Hypothalamus (tissue), 51 donors: ENCODE measurements around the gene CLEC4E.
A peak's percentile ranks its signal among the peaks of the same experiment; 100 is the strongest.
"Not testable (repeated sequence)": the region's sequence is repeated elsewhere in the genome, so short reads cannot be mapped to it uniquely, and the experiment has no call there.

ENCODE experiments used
- DNase-seq, 51 donors: peaks; one replicate each; lab custom pipeline; 2025; lab: John Stamatoyannopoulos, UW

CLEC4E gene, protein sequence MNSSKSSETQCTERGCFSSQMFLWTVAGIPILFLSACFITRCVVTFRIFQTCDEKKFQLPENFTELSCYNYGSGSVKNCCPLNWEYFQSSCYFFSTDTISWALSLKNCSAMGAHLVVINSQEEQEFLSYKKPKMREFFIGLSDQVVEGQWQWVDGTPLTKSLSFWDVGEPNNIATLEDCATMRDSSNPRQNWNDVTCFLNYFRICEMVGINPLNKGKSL

GRCh38 chr12:8540831-8541230 lies at the start of gene CLEC4E:
CLEC4E (minus strand) TSS chr12:8540905; CDS start chr12:8540797, 108 bp downstream.
- not testable (repeated sequence) for DNase-seq

DNA sequence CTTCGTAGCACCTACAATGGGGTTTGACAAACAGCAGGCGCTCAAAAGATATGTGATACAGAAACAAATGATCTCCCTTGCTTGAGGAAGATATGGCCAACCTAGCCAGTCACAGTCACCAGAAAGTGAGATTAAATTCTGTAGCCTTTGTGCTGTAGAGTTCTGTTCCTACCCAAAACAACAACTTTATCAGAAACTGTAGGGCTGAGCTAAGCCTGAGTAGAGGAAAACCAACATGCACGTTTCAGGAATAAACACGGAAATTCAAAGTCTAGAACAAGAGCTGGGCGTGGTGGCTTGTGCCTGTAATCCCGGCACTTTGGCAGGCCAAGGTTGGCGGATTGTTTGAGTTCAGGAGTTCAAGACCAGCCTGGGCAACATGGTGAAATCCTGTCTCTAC lies 49.0 kb upstream of the CLEC4E start:
- DNase-seq, result no peak

GRCh38 chr12:8584478-8584877 lies 43.8 kb upstream of the CLEC4E start:
- not testable (repeated sequence) for DNase-seq

GRCh38 chr12:8584004-8584403 lies 43.3 kb upstream of the CLEC4E start:
- peak in 2 of 51 donors; percentile 1 to 24 for DNase-seq

DNA sequence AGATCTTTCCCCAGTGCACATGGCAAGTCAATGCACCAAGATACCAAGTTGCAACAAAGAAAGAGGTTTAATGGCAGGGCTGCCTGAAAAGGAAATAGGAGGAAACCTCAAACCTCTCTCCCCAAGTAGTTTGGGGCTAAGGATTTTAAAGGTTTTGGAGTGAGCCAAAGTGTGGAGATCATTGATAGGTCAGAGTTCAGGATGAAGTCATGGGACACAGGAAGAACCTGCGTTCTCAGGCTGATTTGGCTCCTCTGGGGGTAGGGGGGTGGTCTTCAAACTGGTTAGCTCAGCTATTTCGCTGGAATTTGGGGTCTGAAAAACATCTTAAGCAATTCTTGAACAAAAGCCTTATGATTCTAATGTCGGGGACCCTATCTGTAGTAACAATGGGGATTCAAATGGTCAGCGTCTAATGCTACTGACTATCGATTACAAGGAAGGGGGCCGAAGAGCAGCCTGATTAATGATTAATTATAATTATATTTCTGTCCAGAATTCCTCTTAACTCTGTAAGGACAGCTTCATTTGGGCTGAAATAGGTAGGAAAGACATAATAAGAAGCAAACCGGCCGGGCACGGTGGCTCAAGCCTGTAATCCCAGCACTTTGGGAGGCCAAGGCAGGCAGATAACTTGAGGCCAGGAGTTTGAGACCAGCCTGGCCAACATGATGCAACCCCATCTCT lies 40.5 kb upstream of the CLEC4E start:
- no peak for DNase-seq

- no peak for DNase-seq
Observed at GRCh38 chr12:8577879-8578278, 37.2 kb upstream of the CLEC4E start.

- no peak for DNase-seq
Observed at GRCh38 chr12:8572507-8572906, 31.8 kb upstream of the CLEC4E start.

- no peak for DNase-seq
Observed at GRCh38 chr12:8566525-8566924, 25.8 kb upstream of the CLEC4E start.

DNA sequence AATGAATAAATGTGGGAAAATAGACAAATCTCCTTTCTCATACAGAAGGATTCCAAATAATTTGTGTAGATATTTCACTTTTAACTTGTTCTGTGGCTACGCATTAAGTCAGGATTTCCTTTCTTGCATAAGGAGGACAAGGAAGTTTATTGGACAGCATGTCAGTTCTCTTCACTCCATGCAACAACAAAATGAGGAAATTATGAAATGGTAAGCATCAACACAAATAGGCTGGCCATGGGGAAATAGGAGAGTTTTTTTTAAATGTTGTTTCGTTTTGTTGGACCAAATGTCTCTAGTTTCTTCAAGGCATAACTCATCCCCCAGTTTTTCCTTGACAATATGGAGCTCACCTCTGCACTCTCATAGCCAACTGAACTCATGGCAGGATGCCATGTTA lies 25.3 kb upstream of the CLEC4E start:
- not testable (repeated sequence) for DNase-seq

- DNase-seq, result peak in 1 of 51 donors; percentile 1
Observed at GRCh38 chr12:8564656-8565055, 24.0 kb upstream of the CLEC4E start.

DNA sequence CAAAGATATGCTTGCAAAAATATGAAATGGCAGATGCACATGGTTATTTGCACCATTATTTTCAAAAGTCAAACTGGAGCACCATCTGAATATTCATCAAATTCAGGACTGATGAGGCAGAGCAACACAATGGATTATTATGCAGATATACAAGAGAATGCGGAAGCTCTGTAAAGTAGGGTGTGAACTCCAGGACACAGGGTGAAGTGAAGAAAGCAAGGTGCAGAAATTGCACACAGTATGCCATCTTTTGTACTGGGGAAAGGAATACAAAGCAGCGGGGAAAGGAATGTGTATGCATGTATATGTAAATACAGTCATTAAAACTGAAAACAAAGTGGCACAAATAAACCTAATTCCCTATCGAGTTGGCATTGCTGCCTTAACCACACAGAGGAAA lies 22.7 kb upstream of the CLEC4E start:
- DNase-seq, result no peak

DNA sequence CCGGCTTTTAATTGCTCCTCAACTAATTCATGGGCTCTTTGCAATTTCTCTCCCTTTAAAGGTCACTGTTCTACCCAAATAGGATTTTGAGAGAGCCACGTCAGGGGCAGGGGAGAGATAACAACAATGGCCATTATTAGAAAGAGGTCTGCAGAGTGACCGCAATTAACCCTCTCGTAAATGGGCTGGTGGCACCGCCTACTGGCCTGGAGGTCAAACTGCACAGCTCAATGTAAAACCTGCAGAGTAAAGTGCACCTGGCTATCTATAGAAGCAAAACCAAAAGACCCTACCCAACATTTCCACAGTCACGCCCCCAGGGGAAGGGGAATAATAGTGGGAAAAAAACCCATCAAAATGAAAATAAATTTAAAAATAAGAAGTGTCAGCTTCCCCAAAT lies 21.6 kb upstream of the CLEC4E start:
- DNase-seq, result no peak

DNA sequence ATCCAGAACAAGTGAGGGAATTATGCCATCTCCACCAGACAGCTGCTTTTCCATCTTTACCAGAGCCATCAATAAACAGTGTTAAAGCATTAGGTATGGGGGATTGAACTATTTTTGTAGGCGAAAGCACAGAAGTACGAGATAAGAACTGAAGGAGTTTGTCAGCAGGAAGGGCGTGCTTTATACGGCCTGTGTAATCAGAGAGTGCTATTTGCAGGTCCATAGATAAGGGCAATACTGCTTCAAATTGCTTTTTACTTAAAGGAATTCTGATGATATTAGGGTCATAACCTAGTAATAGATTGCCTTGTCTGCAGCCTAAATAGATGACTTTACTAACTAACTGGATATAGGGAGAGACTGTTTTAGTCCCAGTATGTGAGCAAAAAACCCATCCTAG lies 20.3 kb upstream of the CLEC4E start:
- no peak for DNase-seq

DNA sequence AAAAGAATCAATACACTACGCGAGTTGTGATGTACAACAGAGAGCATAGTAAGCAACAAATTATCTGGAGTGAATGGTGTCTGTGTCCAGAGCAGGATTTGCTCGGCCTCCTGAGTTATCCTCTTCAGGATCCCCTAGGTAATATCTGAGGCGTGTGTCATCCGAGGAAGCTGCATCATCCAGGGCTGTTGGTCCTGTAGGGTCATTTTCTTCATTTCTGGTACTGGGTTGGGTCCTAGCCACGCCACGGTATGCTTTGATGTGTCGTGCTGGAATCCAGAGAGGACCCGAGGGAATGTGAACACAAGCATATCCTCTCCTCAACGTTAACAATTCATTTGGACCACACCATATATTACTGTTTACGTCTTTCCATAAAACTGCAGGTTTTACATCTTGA lies 19.0 kb upstream of the CLEC4E start:
- no peak for DNase-seq

- no peak for DNase-seq
Observed at GRCh38 chr12:8556531-8557097, 15.9 kb upstream of the CLEC4E start.

DNA sequence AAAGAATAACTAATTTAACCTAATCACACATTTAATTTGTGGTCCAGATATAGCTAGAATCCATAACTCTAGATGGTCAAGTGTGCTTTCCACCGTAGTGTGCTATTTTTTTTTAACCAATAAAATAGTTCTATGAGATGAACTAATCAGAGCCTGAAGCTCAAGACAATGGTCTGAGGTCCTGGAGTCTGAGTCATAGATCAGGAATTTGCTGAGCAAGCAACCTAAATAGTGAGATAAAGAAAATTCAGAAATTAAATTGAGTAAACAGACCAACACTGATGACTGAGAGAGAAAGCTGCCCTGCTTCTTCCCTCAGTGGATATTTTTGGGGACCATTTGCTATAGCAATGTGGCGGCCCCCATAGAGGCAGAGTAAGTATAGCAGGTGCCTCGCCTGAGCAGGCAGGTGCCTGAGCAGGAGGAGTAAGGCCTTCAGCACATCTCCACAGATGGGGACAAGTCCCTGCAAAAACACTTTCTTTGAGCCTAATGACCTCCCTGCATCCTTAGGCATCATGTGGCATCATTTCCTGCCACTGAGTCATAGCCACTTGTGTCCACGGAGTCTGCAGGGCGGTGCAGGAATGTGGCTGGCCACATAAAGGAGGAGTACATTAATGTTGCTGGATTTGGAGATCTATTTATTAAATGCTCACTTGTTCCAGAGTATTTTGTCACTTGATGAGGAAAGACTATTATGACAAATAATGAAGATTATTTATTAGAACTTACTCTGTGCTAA lies 13.9 kb upstream of the CLEC4E start:
- no peak for DNase-seq

DNA sequence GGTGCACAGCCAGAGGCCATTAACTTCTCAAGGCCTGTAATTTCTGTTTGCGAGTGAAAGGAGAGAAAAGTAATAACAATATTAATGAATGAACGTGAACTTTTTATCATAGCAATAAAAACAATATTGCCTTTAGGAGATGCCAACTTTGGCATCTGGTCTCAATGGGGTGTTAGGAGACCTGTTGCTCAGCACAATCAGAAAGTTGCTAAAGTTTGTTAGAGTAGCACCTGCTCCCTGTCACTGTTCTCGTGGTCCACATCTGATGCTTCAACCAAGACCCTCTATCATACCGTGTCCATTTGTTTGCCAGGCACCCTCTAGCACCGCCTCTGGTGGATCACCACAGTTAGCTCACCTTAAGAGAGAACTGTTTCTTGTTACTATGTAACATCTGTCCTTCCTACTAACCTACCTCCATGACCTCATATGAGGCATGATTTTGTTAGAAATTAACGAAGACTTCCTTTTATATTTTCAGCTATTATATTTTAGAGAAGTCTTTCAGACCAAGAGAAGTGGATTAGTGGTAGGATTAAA lies 12.5 kb upstream of the CLEC4E start:
- DNase-seq, result no peak

- DNase-seq, result no peak
Observed at GRCh38 chr12:8549381-8549780, 8.7 kb upstream of the CLEC4E start.

- no peak for DNase-seq
Observed at GRCh38 chr12:8548192-8548591, 7.5 kb upstream of the CLEC4E start.

DNA sequence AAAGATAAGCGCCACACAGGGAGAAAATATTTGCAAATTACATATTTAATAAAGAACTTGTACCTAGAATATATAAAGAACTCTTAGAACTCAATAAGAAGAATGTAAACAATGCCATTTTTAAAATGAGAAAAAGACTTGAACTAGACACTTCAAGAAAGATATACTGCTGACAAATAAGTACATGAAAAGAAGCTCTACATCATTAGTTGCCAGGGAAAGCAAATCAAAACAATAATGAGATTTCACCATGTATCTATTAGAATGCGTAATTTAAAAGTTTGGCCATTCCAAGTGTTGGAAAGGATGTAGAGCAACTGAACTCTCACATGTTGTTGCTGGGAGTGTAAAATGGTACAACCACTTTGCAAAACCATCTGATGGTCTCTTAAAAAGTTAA lies 6.9 kb upstream of the CLEC4E start:
- DNase-seq, result no peak

GRCh38 chr12:8546591-8546990 lies 5.9 kb upstream of the CLEC4E start:
- DNase-seq, result no peak
